ENCODE results near the gene CEACAM3.
A peak's percentile ranks its signal among the peaks of the same experiment; 100 is the strongest.

The CEACAM3 gene

GRCh38 chr19:41850381-41850780 lies 54.0 kb downstream of the CEACAM3 start:
- Histone ChIP-seq H3K27me3 (peaks cover 9% of the 10 kb centered on the region), H3K36me3 (no peaks in the 10 kb centered on the region), H3K27ac (no peak overlapping the region), H3K4me1 (ENCODE audit: control insufficient read depth in 1 of 2, insufficient read depth in 1 of 2, low read depth in 1 of 2, low read length in 1 of 2) (no peaks in the 10 kb centered on the region), H3K4me3 (ENCODE audit: low read depth in 1 of 2, low read length in 1 of 2) (no peak overlapping the region), H3K9me3 (no peaks in the 10 kb centered on the region)
- TF ChIP-seq CTCF (IDR thresholded peaks at IDR 0.05): no peak

GRCh38 chr19:41851456-41851855 lies 55.1 kb downstream of the CEACAM3 start:
- Histone ChIP-seq H3K4me1 (ENCODE audit: control insufficient read depth in 1 of 2, insufficient read depth in 1 of 2, low read depth in 1 of 2, low read length in 1 of 2) (no peaks in the 10 kb centered on the region), H3K9me3 (no peaks in the 10 kb centered on the region), H3K27ac (no peak overlapping the region), H3K36me3 (no peaks in the 10 kb centered on the region), H3K4me3 (ENCODE audit: low read depth in 1 of 2, low read length in 1 of 2) (no peak overlapping the region), H3K27me3 (peaks cover 9% of the 10 kb centered on the region)
- TF ChIP-seq CTCF (IDR thresholded peaks at IDR 0.05): no peak

DNA sequence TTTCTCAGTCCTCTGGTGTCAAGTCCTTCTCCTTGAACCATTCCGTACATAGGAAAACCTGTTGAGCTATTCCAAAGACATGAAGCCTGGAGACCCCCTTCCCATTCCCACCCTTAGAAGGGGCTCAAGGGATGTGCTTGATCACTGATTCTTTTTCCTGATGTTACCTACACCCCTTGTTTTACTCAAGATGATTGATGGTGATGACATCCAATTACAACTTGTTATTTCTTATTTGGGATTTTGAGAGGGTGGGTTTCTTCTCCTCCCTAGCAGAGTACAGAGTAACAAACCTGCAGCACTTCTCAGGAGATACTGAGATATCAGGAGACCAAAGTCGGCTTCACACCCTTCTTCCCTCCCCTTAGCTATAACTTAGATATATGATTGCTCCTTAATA lies 57.0 kb downstream of the CEACAM3 start:
- Histone ChIP-seq H3K27me3 (peaks cover 9% of the 10 kb centered on the region), H3K4me1 (ENCODE audit: control insufficient read depth in 1 of 2, insufficient read depth in 1 of 2, low read depth in 1 of 2, low read length in 1 of 2) (no peaks in the 10 kb centered on the region), H3K36me3 (no peaks in the 10 kb centered on the region), H3K9me3 (no peaks in the 10 kb centered on the region), H3K27ac (no peak overlapping the region), H3K4me3 (ENCODE audit: low read depth in 1 of 2, low read length in 1 of 2) (no peak overlapping the region)
- no peak for TF ChIP-seq CTCF (IDR thresholded peaks at IDR 0.05)

DNA sequence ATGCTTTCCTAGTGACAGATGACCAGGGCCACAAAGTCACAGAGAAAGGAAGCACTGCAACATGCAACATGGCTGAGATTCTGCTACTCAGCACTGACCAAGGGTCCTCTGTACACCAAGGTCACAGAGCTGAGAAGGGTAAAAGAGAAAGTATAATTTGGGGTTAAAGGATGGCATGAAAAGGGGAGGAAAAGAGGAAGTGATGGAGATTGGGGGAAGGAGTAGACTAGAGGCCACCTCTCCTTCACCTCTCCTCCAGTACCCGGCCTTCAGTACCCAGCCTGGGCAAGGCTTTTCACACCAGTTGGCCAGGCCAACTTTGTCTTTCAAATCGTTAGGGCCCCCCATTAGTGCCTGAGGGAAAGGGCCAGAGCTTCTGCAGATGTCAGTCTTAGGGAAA lies 57.4 kb downstream of the CEACAM3 start:
- TF ChIP-seq CTCF (IDR thresholded peaks at IDR 0.05): no peak
- Histone ChIP-seq H3K27me3 (peaks cover 9% of the 10 kb centered on the region), H3K4me3 (ENCODE audit: low read depth in 1 of 2, low read length in 1 of 2) (no peak overlapping the region), H3K4me1 (ENCODE audit: control insufficient read depth in 1 of 2, insufficient read depth in 1 of 2, low read depth in 1 of 2, low read length in 1 of 2) (peaks cover under 1 to 1% of the 10 kb centered on the region in 2 experiments), H3K9me3 (no peaks in the 10 kb centered on the region), H3K27ac (no peak overlapping the region), H3K36me3 (no peaks in the 10 kb centered on the region)

GRCh38 chr19:41859213-41859617 lies 62.8 kb downstream of the CEACAM3 start:
- Histone ChIP-seq H3K4me3 (ENCODE audit: low read depth in 1 of 2, low read length in 1 of 2) (peak overlapping the region; percentile 94 to 96), H3K27ac (peak overlapping the region; percentile 99), H3K9me3 (no peaks in the 10 kb centered on the region), H3K36me3 (peaks cover 8% of the 10 kb centered on the region), H3K4me1 (ENCODE audit: control insufficient read depth in 1 of 2, insufficient read depth in 1 of 2, low read depth in 1 of 2, low read length in 1 of 2) (peaks cover 25 to 26% of the 10 kb centered on the region in 2 experiments), H3K27me3 (no peaks in the 10 kb centered on the region)
- TF ChIP-seq CTCF (IDR thresholded peaks at IDR 0.05): no peak
